GM23338 (cell line): ENCODE measurements around the gene ANAPC2. TPM values are rescaled to one million over a fixed set of nuclear protein-coding genes. Genes with fewer than 3 reads are reported as not detected.

Experiments used
- ATAC-seq: fragments of 200-7000 bp; cut with Tn5 transposase; 3 replicates; pipeline ENCODE4 v1.9.1; 2020
- DNase-seq: peaks from one replicate; pipeline ENCODE4 v3.0.0-alpha.2; 2015; ENCODE audit warnings: low spot score
- H2AFZ ChIP-seq: fragments of 200-600 bp; sonication (generic); 2 replicates; pipeline ENCODE4 v1.8.0; 2016; ENCODE audit warnings: antibody characterized with exemption, mild to moderate bottlenecking, moderate library complexity
- H3F3A ChIP-seq: fragments of 200-600 bp; sonication (generic); replicated peaks from 2 replicates; pipeline ENCODE4 v1.8.0; 2017; ENCODE audit warnings: antibody characterized with exemption, mixed run types, low read depth
- H3K27ac ChIP-seq: fragments of 200-600 bp; sonication (generic); 2 replicates; pipeline ENCODE4 v1.6.1; 2016; ENCODE audit warnings: low read depth
- H3K27me3 ChIP-seq: fragments of 200-600 bp; sonication (generic); 2 replicates; pipeline ENCODE4 v1.8.0; 2016; ENCODE audit warnings: mild to moderate bottlenecking, mixed run types, moderate library complexity; ENCODE audit not compliant: insufficient read depth
- H3K36me3 ChIP-seq: fragments of 200-600 bp; sonication (generic); 2 replicates; pipeline ENCODE4 v1.8.0; 2016; ENCODE audit warnings: mild to moderate bottlenecking; ENCODE audit not compliant: insufficient read depth
- H3K4me1 ChIP-seq: fragments of 200-600 bp; sonication (generic); 2 replicates; pipeline ENCODE4 v1.8.0; 2016; ENCODE audit warnings: mild to moderate bottlenecking, moderate library complexity; ENCODE audit not compliant: insufficient read depth
- H3K4me2 ChIP-seq: fragments of 200-600 bp; sonication (generic); 2 replicates; pipeline ENCODE4 v1.7.1; 2017; ENCODE audit warnings: mixed run types
- H3K4me3 ChIP-seq: fragments of 200-600 bp; sonication (generic); 2 replicates; pipeline ENCODE4 v1.6.1; 2016; ENCODE audit warnings: mixed run types
- H3K79me2 ChIP-seq: fragments of 200-600 bp; sonication (generic); replicated peaks from 2 replicates; pipeline ENCODE4 v1.8.0; 2017; ENCODE audit warnings: mild to moderate bottlenecking; ENCODE audit not compliant: insufficient read depth
- H3K9me2 ChIP-seq: fragments of 200-600 bp; sonication (generic); 2 replicates; pipeline ENCODE4 v1.8.0; 2017; ENCODE audit not compliant: insufficient read depth
- H4K20me1 ChIP-seq: fragments of 200-600 bp; sonication (generic); replicated peaks from 2 replicates; pipeline ENCODE4 v1.8.0; 2017; ENCODE audit warnings: mild to moderate bottlenecking; ENCODE audit not compliant: insufficient read depth
- H3K27ac Mint-ChIP-seq: 2 replicates; pipeline ENCODE4 v1.8.0; 2020; ENCODE audit warnings: inconsistent platforms, mild to moderate bottlenecking, moderate library complexity, mixed read lengths
- H3K27me3 Mint-ChIP-seq: 3 replicates; pipeline ENCODE4 v1.8.0; 2022; ENCODE audit warnings: low read depth, mild to moderate bottlenecking, moderate library complexity, mixed read lengths, inconsistent platforms; ENCODE audit not compliant: insufficient read depth, poor library complexity
- H3K36me3 Mint-ChIP-seq: 3 replicates; pipeline ENCODE4 v1.8.0; 2021; ENCODE audit warnings: low read depth, mild to moderate bottlenecking, inconsistent platforms, moderate library complexity, mixed read lengths
- H3K4me1 Mint-ChIP-seq: 3 replicates; pipeline ENCODE4 v1.8.0; 2020; ENCODE audit warnings: mild to moderate bottlenecking, inconsistent platforms, mixed read lengths
- H3K4me3 Mint-ChIP-seq: 3 replicates; pipeline ENCODE4 v1.8.0; 2021; ENCODE audit warnings: moderate library complexity, mild to moderate bottlenecking, inconsistent platforms, mixed read lengths
- H3K9me3 Mint-ChIP-seq: 3 replicates; pipeline ENCODE4 v1.8.0; 2020; ENCODE audit warnings: moderate library complexity, mild to moderate bottlenecking, inconsistent platforms, mixed read lengths
- CREB1 ChIP-seq: fragments of 250-450 bp; sonication (Bioruptor Pico); IDR thresholded peaks from 2 replicates; pipeline ENCODE4 v1.5.0; 2020; ENCODE audit warnings: low read depth, mild to moderate bottlenecking, moderate library complexity
- EZH2 ChIP-seq: fragments of 200-600 bp; sonication (generic); IDR thresholded peaks from one replicate; pipeline ENCODE4 v1.8.0; 2017; ENCODE audit warnings: antibody characterized with exemption, mild to moderate bottlenecking, low read depth; ENCODE audit not compliant: unreplicated experiment
- EZH2phosphoT487 ChIP-seq: fragments of 200-600 bp; sonication (generic); IDR thresholded peaks from one replicate; pipeline ENCODE4 v1.8.1; 2018; ENCODE audit warnings: antibody characterized with exemption; ENCODE audit not compliant: unreplicated experiment
- JUNB ChIP-seq: IDR thresholded peaks from one replicate; pipeline ENCODE4 v1.6.1; 2016; ENCODE audit warnings: antibody characterized with exemption; ENCODE audit not compliant: unreplicated experiment
- NANOG ChIP-seq: IDR thresholded peaks from 2 replicates; pipeline ENCODE4 v1.6.1; 2016; ENCODE audit warnings: antibody characterized with exemption, borderline replicate concordance
- POLR2AphosphoS5 ChIP-seq: IDR thresholded peaks from 2 replicates; pipeline ENCODE4 v1.6.1; 2016; ENCODE audit warnings: antibody characterized with exemption, low read depth
- STAT1 ChIP-seq: IDR thresholded peaks from one replicate; pipeline ENCODE4 v1.6.1; 2016; ENCODE audit warnings: antibody characterized with exemption; ENCODE audit not compliant: unreplicated experiment
- ZNF114 ChIP-seq: fragments of 250-450 bp; sonication (Bioruptor Pico); IDR thresholded peaks from 2 replicates; pipeline ENCODE4 v1.5.0; 2020; ENCODE audit warnings: mild to moderate bottlenecking, moderate library complexity
- polyA plus RNA-seq: library from polyadenylated mRNA; unstranded; fragments of >200 nt; fragmentation: Nextera tagmentation; extraction: Ambion mirVana; gene quantifications from 2 replicates; pipeline ENCODE4 v1.2.1, GENCODE V29; 2016
- total RNA-seq: library from RNA; depleted of rRNA; stranded (reverse); fragments of >200 nt; shearing (Covaris generic); gene quantifications from 2 replicates; pipeline ENCODE4 v1.2.3, GENCODE V29; 2014
- TF ChIP-seq, protein P1 (sequence below), 2 experiments: fragments of 200-600 bp in 1 of 2; sonication (generic) in 1 of 2; conservative IDR thresholded peaks; 2 replicates each; pipeline versions ENCODE4 v1.5.1 to v1.6.1; 2016 to 2017; ENCODE audit warnings: antibody characterized with exemption in 2 of 2, low read depth in 2 of 2, mild to moderate bottlenecking in 2 of 2, moderate library complexity in 1 of 2
- TF ChIP-seq, protein P2 (sequence below): IDR thresholded peaks from one replicate; pipeline ENCODE4 v1.6.1; 2018; ENCODE audit warnings: antibody characterized with exemption; ENCODE audit not compliant: unreplicated experiment
- TF ChIP-seq, protein P3 (sequence below): fragments of 250-450 bp; sonication (Bioruptor Pico); IDR thresholded peaks from 2 replicates; pipeline ENCODE4 v1.5.0; 2020; ENCODE audit warnings: mild to moderate bottlenecking, moderate library complexity

The ANAPC2 gene
- total and polyA plus RNA-seq, 2 experiments from 2014 or later, result 16.4 to 42.9 TPM

DNA sequence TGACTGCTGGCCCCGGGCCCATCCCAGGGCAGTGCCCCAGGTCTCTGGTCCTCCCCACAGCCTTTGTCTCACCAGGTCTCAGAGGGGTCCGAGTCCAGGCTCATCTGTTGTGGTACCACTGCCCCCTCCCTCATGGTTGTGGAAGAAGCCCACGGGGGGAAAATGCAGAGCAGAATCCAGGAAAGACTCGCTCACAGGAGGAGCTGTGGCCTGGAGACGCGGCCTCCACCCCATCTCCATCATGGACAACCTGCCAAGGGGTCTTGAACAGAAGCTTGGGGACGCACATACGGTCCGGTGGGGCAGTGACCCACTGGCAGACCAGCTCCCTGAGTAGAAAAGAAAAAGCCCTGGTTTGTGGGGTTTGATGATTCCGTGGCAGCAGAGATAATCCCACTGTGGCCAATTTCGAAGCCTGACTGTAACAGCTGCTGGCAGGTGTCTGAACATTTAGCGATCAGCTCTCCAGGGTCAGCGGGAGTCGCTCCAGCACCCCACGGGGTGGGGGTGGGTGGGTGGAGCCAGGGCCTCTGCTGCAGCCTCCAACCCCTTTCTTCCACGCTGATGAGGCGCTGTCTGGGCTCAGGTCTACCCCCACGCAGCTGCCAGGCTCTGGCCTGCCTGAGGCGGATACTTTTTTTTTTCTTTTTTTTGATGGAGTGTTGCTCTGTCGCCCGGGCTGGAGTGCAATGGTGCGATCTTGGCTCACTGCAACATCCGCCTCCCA is 51.3 kb downstream of the ANAPC2 start:
- H3K27me3 Mint-ChIP-seq, result peaks cover 57% of the 10 kb centered on the region
- H3K36me3 Mint-ChIP-seq, result no peaks in the 10 kb centered on the region
- Histone ChIP-seq H3K27ac (no peak overlapping the region), H3K4me3 (no peak overlapping the region), H2AFZ (no peak overlapping the region), H3K27me3 (peaks cover 48% of the 10 kb centered on the region), H3K36me3 (no peaks in the 10 kb centered on the region), H3K4me1 (peaks cover 12% of the 10 kb centered on the region), H3K4me2 (no peak overlapping the region), H4K20me1 (no peaks in the 10 kb centered on the region), H3F3A (no peaks in the 10 kb centered on the region), H3K79me2 (no peaks in the 10 kb centered on the region), H3K9me2 (no peaks in the 10 kb centered on the region)
- TF ChIP-seq EZH2 (no peak), POLR2AphosphoS5 (no peak), JUNB (no peak), NANOG (no peak), STAT1 (no peak), CREB1 (CRISPR knock-in tag) (no peak), ZNF114 (CRISPR knock-in tag) (no peak), EZH2phosphoT487 (no peak)
- TF ChIP-seq, protein P1, sequence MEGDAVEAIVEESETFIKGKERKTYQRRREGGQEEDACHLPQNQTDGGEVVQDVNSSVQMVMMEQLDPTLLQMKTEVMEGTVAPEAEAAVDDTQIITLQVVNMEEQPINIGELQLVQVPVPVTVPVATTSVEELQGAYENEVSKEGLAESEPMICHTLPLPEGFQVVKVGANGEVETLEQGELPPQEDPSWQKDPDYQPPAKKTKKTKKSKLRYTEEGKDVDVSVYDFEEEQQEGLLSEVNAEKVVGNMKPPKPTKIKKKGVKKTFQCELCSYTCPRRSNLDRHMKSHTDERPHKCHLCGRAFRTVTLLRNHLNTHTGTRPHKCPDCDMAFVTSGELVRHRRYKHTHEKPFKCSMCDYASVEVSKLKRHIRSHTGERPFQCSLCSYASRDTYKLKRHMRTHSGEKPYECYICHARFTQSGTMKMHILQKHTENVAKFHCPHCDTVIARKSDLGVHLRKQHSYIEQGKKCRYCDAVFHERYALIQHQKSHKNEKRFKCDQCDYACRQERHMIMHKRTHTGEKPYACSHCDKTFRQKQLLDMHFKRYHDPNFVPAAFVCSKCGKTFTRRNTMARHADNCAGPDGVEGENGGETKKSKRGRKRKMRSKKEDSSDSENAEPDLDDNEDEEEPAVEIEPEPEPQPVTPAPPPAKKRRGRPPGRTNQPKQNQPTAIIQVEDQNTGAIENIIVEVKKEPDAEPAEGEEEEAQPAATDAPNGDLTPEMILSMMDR (conservative IDR thresholded peaks at IDR 0.05; ENCODE audit: low read depth in 2 of 2), result no peak
- TF ChIP-seq, protein P2, sequence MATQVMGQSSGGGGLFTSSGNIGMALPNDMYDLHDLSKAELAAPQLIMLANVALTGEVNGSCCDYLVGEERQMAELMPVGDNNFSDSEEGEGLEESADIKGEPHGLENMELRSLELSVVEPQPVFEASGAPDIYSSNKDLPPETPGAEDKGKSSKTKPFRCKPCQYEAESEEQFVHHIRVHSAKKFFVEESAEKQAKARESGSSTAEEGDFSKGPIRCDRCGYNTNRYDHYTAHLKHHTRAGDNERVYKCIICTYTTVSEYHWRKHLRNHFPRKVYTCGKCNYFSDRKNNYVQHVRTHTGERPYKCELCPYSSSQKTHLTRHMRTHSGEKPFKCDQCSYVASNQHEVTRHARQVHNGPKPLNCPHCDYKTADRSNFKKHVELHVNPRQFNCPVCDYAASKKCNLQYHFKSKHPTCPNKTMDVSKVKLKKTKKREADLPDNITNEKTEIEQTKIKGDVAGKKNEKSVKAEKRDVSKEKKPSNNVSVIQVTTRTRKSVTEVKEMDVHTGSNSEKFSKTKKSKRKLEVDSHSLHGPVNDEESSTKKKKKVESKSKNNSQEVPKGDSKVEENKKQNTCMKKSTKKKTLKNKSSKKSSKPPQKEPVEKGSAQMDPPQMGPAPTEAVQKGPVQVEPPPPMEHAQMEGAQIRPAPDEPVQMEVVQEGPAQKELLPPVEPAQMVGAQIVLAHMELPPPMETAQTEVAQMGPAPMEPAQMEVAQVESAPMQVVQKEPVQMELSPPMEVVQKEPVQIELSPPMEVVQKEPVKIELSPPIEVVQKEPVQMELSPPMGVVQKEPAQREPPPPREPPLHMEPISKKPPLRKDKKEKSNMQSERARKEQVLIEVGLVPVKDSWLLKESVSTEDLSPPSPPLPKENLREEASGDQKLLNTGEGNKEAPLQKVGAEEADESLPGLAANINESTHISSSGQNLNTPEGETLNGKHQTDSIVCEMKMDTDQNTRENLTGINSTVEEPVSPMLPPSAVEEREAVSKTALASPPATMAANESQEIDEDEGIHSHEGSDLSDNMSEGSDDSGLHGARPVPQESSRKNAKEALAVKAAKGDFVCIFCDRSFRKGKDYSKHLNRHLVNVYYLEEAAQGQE, result no peak
- TF ChIP-seq, protein P3, sequence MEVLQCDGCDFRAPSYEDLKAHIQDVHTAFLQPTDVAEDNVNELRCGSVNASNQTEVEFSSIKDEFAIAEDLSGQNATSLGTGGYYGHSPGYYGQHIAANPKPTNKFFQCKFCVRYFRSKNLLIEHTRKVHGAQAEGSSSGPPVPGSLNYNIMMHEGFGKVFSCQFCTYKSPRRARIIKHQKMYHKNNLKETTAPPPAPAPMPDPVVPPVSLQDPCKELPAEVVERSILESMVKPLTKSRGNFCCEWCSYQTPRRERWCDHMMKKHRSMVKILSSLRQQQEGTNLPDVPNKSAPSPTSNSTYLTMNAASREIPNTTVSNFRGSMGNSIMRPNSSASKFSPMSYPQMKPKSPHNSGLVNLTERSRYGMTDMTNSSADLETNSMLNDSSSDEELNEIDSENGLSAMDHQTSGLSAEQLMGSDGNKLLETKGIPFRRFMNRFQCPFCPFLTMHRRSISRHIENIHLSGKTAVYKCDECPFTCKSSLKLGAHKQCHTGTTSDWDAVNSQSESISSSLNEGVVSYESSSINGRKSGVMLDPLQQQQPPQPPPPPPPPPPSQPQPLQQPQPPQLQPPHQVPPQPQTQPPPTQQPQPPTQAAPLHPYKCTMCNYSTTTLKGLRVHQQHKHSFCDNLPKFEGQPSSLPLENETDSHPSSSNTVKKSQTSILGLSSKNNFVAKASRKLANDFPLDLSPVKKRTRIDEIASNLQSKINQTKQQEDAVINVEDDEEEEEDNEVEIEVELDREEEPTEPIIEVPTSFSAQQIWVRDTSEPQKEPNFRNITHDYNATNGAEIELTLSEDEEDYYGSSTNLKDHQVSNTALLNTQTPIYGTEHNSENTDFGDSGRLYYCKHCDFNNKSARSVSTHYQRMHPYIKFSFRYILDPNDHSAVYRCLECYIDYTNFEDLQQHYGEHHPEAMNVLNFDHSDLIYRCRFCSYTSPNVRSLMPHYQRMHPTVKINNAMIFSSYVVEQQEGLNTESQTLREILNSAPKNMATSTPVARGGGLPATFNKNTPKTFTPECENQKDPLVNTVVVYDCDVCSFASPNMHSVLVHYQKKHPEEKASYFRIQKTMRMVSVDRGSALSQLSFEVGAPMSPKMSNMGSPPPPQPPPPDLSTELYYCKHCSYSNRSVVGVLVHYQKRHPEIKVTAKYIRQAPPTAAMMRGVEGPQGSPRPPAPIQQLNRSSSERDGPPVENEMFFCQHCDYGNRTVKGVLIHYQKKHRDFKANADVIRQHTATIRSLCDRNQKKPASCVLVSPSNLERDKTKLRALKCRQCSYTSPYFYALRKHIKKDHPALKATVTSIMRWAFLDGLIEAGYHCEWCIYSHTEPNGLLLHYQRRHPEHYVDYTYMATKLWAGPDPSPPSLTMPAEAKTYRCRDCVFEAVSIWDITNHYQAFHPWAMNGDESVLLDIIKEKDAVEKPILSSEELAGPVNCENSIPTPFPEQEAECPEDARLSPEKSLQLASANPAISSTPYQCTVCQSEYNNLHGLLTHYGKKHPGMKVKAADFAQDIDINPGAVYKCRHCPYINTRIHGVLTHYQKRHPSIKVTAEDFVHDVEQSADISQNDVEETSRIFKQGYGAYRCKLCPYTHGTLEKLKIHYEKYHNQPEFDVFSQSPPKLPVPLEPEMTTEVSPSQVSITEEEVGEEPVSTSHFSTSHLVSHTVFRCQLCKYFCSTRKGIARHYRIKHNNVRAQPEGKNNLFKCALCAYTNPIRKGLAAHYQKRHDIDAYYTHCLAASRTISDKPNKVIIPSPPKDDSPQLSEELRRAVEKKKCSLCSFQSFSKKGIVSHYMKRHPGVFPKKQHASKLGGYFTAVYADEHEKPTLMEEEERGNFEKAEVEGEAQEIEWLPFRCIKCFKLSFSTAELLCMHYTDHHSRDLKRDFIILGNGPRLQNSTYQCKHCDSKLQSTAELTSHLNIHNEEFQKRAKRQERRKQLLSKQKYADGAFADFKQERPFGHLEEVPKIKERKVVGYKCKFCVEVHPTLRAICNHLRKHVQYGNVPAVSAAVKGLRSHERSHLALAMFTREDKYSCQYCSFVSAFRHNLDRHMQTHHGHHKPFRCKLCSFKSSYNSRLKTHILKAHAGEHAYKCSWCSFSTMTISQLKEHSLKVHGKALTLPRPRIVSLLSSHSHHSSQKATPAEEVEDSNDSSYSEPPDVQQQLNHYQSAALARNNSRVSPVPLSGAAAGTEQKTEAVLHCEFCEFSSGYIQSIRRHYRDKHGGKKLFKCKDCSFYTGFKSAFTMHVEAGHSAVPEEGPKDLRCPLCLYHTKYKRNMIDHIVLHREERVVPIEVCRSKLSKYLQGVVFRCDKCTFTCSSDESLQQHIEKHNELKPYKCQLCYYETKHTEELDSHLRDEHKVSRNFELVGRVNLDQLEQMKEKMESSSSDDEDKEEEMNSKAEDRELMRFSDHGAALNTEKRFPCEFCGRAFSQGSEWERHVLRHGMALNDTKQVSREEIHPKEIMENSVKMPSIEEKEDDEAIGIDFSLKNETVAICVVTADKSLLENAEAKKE (CRISPR knock-in tag), result no peak
- H3K27ac Mint-ChIP-seq, result no peak overlapping the region
- ATAC-seq (no peak), DNase-seq (no peak)
- peaks cover 10% of the 10 kb centered on the region for H3K4me1 Mint-ChIP-seq
- no peak overlapping the region for H3K4me3 Mint-ChIP-seq
- no peaks in the 10 kb centered on the region for H3K9me3 Mint-ChIP-seq
